Kidney (tissue), 14 donors: ENCODE results near the gene CFDP1. TPM values are rescaled to one million over a fixed set of nuclear protein-coding genes. Genes with fewer than 3 reads are reported as not detected.

Source experiments
- DNase-seq, 5 donors: peaks; one replicate each; pipeline ENCODE4 v3.0.0-alpha.2; 2013 to 2020
- FAIRE-seq: peaks from 2 replicates; lab custom pipeline; 2012; peaks lifted over from hg19 to GRCh38; lab: Jason Lieb, UNC
- H3K27ac ChIP-seq, 2 donors: one replicate each; pipeline ENCODE4 v1.7.0; 2013; ENCODE audit warnings: low read depth in 2 of 2, low read length in 2 of 2, inconsistent platforms in 1 of 2
- H3K27me3 ChIP-seq: one replicate; pipeline ENCODE4 v1.7.1; 2013; ENCODE audit warnings: low read length, inconsistent platforms; ENCODE audit not compliant: control insufficient read depth, insufficient read depth
- H3K36me3 ChIP-seq, 3 donors: one replicate each; pipeline versions ENCODE4 v1.7.0 to v1.7.1; 2013; ENCODE audit warnings: low read length in 3 of 3, control low read depth in 1 of 3, inconsistent platforms in 1 of 3; ENCODE audit not compliant: insufficient read depth in 3 of 3, control insufficient read depth in 2 of 3
- H3K4me1 ChIP-seq, 3 donors: one replicate each; pipeline versions ENCODE4 v1.7.0 to v1.7.1; 2013; ENCODE audit warnings: low read length in 3 of 3, inconsistent platforms in 1 of 3, low read depth in 1 of 3; ENCODE audit not compliant: control insufficient read depth in 2 of 3, insufficient read depth in 2 of 3
- H3K4me3 ChIP-seq, 3 donors: one replicate each; pipeline versions ENCODE4 v1.7.0 to v1.8.1; 2013; ENCODE audit warnings: low read length in 3 of 3, control low read depth in 1 of 3, inconsistent platforms in 1 of 3
- H3K9ac ChIP-seq, 3 donors: one replicate each; pipeline versions ENCODE4 v1.7.0 to v1.7.1; 2013; ENCODE audit warnings: low read length in 3 of 3, control low read depth in 1 of 3, inconsistent platforms in 1 of 3
- H3K9me3 ChIP-seq, 3 donors: one replicate each; pipeline versions ENCODE4 v1.7.0 to v1.7.1; 2013; ENCODE audit warnings: low read length in 3 of 3, control low read depth in 1 of 3, inconsistent platforms in 1 of 3; ENCODE audit not compliant: control insufficient read depth in 2 of 3, insufficient read depth in 1 of 3
- intact Hi-C: fragments of 100-400 bp; cut with DNase I; formaldehyde crosslinking; loops from one replicate; pipeline ENCODE4 v1.11.1; 2022
- polyA plus RNA-seq: library from polyadenylated mRNA; stranded (reverse); fragments of 350-450 nt; fragmentation: Illumina TruSeq; extraction: RNeasy Lipid Tissue Mini Kit (QIAGEN cat#74804); gene quantifications from one replicate; pipeline ENCODE4 v1.2.3, GENCODE V29; 2014; ENCODE audit warnings: low read depth, low replicate concordance; ENCODE audit not compliant: insufficient read depth
- total RNA-seq: library from RNA; stranded (reverse); fragmentation: NEBNext Ultra II Directional; extraction: Animal tissue kit (Norgen Biotek cat#: 25700); gene quantifications from one replicate; pipeline ENCODE4 v1.2.1, GENCODE V29; 2021
- TF ChIP-seq, protein P1 (sequence below): IDR thresholded peaks from 3 replicates; pipeline ENCODE4 v1.5.1; 2012; ENCODE audit warnings: mild to moderate bottlenecking, moderate library complexity, borderline replicate concordance; ENCODE audit not compliant: insufficient read depth; ENCODE audit errors: extremely low read depth
- donor health status: control.
- donor health status: control.
- donor health status: control.
- donor health status: control.
- donor health status: control.
- donor health status: DM: yes; HTN: yes; CAD: no.
- donor health status: Normal renal cell carcinoma (clear cell type).

CFDP1 gene
- total and polyA plus RNA-seq, 2 donors from 2014 or later, result 53.5 to 148 TPM

DNA sequence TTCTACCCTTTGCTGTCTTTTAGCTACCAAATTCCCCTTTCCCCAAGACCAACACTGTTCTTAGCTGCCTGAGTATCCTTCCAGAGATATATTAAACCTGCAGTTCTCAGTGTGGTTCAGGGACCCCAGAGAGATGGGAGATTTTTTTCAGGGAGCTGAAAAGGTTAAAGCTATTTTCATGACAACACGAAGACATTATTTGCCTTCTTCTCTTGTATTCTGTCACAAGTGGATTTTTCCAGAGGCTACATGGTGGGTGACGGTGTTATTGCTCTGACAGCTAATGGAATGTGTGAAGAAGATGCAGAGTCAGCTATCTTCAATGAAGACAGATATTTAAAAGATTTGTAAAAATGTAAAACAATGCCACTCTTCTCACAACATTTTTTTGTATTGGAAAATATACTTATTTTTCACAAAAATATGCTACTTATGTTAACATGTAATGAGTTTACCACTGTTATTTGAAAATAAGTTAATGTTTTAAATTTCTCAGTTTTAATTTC, 69.0 kb downstream of the CFDP1 start:
- intact Hi-C loops, result no loop called here
- no peak for DNase-seq
- Histone ChIP-seq H3K9ac (no peak overlapping the region), H3K27ac (no peak overlapping the region), H3K4me1 (no peaks in the 10 kb centered on the region), H3K9me3 (no peaks in the 10 kb centered on the region), H3K36me3 (no peaks in the 10 kb centered on the region), H3K27me3 (no peaks in the 10 kb centered on the region), H3K4me3 (no peak overlapping the region)
- TF ChIP-seq, protein P1, sequence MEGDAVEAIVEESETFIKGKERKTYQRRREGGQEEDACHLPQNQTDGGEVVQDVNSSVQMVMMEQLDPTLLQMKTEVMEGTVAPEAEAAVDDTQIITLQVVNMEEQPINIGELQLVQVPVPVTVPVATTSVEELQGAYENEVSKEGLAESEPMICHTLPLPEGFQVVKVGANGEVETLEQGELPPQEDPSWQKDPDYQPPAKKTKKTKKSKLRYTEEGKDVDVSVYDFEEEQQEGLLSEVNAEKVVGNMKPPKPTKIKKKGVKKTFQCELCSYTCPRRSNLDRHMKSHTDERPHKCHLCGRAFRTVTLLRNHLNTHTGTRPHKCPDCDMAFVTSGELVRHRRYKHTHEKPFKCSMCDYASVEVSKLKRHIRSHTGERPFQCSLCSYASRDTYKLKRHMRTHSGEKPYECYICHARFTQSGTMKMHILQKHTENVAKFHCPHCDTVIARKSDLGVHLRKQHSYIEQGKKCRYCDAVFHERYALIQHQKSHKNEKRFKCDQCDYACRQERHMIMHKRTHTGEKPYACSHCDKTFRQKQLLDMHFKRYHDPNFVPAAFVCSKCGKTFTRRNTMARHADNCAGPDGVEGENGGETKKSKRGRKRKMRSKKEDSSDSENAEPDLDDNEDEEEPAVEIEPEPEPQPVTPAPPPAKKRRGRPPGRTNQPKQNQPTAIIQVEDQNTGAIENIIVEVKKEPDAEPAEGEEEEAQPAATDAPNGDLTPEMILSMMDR, result no peak
- no peak for FAIRE-seq

DNA sequence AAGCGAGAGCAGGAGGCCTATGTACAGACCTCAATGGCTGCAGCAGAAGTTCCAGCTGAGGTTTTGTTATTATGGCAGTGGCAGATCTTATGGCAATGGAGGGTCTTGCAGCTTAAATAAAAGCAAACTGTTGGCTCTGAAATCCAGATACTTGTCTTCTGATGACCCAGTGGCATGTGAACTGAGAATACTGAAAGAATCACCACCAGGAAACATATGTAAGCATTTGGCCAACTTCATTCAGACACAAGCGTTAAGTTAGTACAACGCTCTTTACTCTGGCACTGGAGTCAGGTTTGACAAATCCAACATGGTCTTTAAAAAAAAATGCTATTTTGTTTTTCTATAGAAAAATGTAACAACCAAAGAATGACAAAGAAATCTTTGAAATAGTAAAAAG, 70.5 kb downstream of the CFDP1 start:
- TF ChIP-seq, protein P1, result no peak
- H3K27me3 ChIP-seq, result no peaks in the 10 kb centered on the region
- FAIRE-seq (no peak), DNase-seq (no peak)
- H3K36me3 ChIP-seq, result no peaks in the 10 kb centered on the region
- no peak overlapping the region for H3K27ac ChIP-seq
- intact Hi-C loops, result no loop called here
- H3K4me3 ChIP-seq, result no peak overlapping the region
- H3K9ac ChIP-seq, result no peak overlapping the region
- no peaks in the 10 kb centered on the region for H3K4me1 ChIP-seq
- H3K9me3 ChIP-seq, result no peaks in the 10 kb centered on the region

DNA sequence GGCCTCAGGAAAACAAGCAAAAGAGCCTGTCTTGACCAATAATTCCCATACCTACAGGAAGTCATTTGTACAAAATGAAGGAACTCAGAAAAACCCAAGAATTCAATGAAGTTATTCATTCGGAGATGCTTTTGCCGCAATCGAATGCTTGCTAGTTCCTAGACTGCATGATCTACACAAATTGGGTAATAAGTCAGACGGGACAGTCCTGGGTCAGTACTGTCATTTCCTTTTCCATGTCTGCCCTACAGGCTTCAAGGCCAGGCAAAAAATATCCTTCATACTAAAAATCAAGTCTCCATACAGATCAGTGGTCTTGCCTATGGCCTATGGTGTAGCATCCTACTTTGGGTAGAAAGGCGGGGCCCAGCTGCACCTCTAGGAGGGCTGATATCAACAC, 71.4 kb downstream of the CFDP1 start:
- H3K4me1 ChIP-seq, result no peaks in the 10 kb centered on the region
- H3K4me3 ChIP-seq, result no peak overlapping the region
- DNase-seq (no peak), FAIRE-seq (no peak)
- no peaks in the 10 kb centered on the region for H3K9me3 ChIP-seq
- TF ChIP-seq, protein P1, result no peak
- no peaks in the 10 kb centered on the region for H3K27me3 ChIP-seq
- H3K9ac ChIP-seq, result no peak overlapping the region
- no peak overlapping the region for H3K27ac ChIP-seq
- intact Hi-C loops, result no loop called here
- no peaks in the 10 kb centered on the region for H3K36me3 ChIP-seq

DNA sequence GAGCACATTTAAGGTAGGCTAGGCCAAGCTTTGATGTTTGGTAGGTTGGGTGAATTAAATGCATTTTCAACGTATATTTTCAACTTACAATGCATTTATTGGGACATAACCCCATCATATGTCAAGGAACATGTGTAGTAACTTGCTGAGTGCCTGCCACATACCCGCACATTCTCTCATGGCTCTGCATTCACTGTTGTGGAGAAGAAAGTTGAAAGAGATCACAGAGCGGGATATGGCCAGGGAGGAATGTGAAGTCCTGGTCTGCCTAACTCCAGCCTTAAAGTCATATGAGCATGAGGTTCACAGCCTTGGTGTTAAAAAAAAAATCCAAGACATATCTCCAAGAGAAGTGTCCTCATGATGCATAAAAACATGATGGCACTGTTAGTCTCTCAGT, 79.1 kb downstream of the CFDP1 start:
- intact Hi-C loops, result no loop called here
- no peaks in the 10 kb centered on the region for H3K4me1 ChIP-seq
- H3K9ac ChIP-seq, result no peak overlapping the region
- H3K27ac ChIP-seq, result no peak overlapping the region
- H3K36me3 ChIP-seq, result no peaks in the 10 kb centered on the region
- DNase-seq (no peak), FAIRE-seq (no peak)
- no peaks in the 10 kb centered on the region for H3K9me3 ChIP-seq
- no peak overlapping the region for H3K4me3 ChIP-seq
- H3K27me3 ChIP-seq, result no peaks in the 10 kb centered on the region
- TF ChIP-seq, protein P1, result no peak
